ENCODE data around the gene KLC1.

DNA sequence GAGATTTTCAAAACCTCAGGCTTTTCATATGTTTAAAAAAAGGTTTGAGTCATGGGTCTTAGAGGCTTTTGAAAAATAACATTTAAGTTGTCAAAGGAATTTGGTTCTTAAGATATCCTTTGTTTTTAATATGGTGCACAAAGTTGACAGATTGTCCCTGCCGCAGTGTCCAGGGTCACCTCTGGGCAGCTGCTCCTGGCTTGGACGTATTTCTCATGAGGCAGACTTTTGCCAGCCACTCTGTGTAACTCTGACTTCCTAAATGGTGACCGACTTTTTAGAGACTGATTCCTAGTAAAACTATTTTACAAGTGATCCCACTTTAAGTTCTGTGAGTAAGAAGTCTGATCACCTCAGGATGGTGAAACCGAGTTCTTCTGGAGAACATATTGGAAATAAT lies 58.7 kb downstream of the KLC1 start:
- TF ChIP-seq, protein P1, sequence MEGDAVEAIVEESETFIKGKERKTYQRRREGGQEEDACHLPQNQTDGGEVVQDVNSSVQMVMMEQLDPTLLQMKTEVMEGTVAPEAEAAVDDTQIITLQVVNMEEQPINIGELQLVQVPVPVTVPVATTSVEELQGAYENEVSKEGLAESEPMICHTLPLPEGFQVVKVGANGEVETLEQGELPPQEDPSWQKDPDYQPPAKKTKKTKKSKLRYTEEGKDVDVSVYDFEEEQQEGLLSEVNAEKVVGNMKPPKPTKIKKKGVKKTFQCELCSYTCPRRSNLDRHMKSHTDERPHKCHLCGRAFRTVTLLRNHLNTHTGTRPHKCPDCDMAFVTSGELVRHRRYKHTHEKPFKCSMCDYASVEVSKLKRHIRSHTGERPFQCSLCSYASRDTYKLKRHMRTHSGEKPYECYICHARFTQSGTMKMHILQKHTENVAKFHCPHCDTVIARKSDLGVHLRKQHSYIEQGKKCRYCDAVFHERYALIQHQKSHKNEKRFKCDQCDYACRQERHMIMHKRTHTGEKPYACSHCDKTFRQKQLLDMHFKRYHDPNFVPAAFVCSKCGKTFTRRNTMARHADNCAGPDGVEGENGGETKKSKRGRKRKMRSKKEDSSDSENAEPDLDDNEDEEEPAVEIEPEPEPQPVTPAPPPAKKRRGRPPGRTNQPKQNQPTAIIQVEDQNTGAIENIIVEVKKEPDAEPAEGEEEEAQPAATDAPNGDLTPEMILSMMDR (IDR thresholded peaks at IDR 0.05) = no peak
- TF ChIP-seq POLR2A (IDR thresholded peaks at IDR 0.05) = no peak
- no peak for TF ChIP-seq EP300 (IDR thresholded peaks at IDR 0.05)
